HG02870 (cell line): ENCODE measurements around the gene CSHL1.

Experiments
- ATAC-seq: cut with Tn5 transposase; IDR thresholded peaks from one replicate; pipeline ENCODE4 v1.9.1; 2021; ENCODE audit warnings: mild to moderate bottlenecking, moderate library complexity; ENCODE audit not compliant: unreplicated experiment

The CSHL1 gene

GRCh38 chr17:63911041-63911635 lies at the start of gene CSHL1:
Gene CSHL1, minus strand, starts transcription at chr17:63911258. Its CDS starts 62 bp downstream, at chr17:63911196.
- ATAC-seq = no peak

DNA sequence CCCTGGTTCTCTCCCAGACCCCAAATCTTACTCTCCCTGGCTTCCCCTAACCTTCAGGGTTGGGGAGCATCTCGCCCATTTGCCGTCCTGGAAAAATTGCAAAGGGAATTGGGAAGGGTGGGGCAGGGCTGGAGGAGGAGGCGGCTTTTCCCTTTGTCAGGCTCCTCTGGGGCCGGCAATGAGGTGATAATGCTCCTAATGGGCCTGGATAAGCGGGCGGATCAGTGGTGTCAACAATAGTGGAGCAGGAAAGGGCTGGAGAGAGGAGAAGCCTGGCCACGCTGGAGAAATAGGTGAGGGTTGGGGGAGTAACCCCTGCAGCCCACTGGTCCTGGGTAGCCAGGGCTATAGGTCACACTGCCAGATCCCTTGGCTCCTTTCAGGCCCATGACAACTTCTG lies 49.4 kb upstream of the CSHL1 start:
- no peak for ATAC-seq

DNA sequence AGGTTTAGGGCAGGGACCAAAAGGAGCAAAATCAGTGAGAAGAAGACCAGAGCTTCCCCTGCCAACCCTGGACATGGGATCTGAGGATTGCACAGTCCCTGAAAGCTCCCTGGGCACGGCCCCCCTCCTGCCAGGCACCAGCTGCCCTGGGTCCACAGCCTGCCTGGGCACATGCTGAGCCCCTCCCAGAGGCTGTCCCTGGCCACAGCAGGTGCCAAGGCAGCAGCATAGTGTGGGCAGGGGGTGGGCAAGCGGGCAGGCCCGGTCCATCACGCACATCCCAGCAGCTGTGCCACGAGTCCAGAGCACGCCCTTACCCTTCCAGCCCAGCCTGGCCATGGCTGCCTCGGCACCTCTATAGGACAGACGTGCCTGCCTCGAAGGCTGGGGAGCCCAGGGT lies 48.9 kb upstream of the CSHL1 start:
- ATAC-seq = no peak

- ATAC-seq = no peak
These were observed 45.4 kb upstream of the CSHL1 start for GRCh38 chr17:63956296-63956920.

DNA sequence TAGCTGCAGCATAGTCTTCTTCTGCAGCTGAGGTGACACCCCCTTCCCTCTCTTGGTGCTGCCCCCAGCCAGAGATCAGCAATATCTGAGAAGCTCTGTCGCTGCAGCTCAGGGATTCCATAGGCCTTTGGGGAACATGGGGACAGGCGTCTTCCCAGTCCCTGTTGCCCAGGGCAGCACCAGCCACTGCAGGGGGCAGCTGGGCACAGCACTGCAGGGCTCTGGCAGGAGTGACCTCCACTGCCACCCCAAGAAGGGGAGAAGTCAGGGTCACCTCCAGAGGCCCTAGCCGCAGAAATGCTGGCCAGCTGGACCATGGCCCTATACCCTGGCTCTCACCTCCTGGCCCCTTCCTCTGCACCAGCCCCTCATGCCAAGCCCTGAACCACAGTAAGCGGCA lies 44.7 kb upstream of the CSHL1 start:
- no peak for ATAC-seq

DNA sequence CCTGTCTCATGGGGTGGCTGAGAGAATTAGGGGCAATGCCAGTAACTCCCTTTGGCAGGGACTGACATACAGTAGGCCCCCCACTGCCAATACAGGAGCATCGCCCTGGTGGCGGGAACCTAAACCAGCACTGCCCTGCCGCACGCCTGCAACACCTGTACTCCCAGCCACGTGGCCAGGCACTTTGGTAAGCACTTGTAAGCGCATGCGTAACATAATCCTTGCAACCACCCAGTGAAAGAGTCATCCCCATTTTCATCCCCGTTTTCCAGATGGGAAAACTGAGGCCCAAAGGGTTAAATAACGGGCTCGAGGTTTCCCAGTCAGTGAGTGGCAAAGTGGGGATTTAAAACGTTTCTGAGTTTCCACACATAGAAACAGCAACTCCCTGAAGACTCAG lies 44.2 kb upstream of the CSHL1 start:
- ATAC-seq = no peak

DNA sequence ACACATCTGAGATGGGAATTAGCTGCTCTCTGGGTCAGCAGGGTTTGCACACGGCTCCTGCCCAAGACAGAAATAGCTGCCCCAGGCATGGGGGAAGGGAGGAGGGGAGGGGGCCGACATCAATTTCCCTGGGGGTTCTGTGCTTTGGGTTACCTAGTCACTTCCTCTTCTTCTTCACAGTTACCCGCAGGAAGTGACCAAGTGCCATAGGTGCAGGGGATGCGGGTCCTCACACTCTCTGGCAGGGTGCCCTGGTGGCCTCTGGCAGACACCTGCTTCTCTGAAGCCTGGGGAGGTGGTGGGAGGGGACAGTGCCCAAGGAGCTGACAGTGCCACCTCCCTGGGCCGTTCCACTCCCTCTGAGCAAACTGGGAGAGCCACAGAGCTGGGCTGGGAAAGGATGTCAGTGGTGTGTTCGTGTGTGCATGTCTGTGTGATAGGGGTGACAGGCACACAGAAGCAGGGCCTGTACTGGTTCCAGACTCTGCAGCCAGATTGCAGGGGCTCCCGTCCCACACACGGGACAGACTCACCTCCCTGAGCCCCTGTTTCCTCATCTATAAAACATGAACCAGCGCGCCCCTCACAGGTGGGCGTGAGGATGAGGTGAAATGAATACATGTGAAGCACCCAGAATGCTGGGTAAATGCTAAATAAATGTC lies 43.5 kb upstream of the CSHL1 start:
- ATAC-seq = no peak

DNA sequence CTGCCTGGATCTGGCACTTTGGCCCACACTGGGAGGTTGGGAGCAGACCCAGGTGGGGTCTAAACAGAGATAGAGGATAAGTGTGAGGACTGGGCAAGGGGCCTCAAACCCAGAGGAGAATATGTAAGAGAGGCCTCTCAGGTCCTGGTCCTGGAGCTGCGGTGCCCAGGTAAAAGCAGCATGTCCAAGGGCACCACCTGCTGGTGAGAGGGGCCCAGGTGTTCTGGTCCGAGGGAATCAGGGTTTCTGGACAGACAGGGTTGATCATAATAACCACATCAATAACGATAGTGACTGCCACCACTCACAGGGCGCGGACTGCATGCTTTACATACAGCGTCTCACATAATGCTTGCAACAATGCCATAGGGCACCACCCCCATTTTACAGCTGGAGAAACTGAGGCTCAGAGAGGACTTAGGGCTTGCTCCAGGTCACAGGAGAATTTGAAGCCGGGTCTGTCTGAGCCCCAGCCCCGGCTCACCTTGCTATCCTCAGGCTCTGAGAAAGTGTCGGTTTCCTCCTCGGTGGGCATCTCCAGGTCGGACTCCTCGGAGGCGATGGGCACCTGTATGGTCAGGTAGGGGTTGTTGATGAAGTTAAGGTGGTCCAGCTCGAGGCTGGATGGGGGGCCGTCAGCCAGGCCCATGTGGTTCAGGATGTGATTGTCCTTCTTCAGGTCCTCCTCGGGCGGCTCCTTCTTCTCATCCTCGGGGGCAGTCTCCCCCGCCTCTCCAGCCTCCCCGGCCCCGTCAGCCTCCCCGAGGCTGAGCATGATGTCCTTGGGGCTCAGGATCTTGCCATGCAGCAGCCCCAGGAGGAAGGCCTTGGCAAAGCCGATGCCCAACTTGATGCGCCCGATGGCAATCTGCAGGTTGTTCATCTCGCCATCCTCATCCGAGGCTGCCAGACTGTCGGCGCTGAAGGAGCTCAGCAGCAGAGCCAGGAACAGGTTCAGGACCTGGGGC lies 40.2 kb upstream of the CSHL1 start:
- no peak for ATAC-seq

DNA sequence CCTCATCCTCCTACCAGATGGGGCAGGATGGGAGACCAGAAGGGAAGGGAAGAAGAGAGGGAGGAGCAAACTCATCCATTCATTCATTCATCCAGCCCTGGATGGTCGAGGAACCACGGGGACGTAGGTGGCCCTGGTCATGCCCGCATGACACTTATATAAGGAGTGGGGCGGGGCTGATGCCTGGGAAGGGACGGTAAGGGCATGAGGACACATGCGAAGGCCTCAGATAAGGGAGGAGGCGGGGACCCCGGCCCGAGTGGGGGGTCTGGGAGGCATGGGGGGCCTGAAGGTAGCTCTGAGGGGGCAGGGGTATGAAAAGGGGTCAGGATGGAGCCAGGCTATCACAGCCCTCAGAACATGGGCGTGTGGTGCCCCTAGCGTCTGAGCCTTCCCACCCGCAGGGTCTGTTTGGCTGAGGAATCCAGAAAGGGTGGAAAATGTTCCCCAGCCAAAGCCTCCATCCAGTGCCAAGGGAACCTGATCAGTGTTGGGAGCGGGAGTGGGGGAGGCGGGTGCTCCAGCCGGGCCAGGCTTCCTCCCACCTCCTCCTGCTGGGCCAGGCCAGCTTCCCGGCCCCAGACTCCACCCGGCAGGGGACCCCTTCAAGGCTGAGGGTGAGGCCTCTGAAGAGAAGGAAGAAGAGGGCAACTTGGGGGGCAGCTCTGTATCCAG lies 38.7 kb upstream of the CSHL1 start:
- no peak for ATAC-seq

DNA sequence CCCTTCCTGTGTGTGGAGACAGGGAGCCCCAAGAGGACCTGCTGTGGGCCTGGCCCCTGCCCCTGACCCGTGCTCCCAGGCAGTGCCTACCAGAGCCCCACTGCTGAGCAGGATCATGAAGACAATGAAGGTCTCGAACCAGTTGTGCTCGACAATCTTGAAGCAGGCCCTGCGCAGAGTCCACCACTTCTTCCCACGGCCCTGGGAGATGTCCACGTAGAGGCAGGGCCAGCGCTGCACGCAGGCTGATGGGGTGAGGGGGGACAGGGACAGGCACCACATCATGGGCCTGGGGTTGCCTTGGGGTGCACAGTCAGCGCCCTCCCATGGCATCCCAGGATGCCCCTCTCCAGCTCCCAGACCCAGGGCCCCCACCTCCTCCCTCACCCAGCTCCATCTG lies 37.5 kb upstream of the CSHL1 start:
- ATAC-seq = no peak

GRCh38 chr17:63947711-63948330 lies 36.8 kb upstream of the CSHL1 start:
- ATAC-seq = no peak

DNA sequence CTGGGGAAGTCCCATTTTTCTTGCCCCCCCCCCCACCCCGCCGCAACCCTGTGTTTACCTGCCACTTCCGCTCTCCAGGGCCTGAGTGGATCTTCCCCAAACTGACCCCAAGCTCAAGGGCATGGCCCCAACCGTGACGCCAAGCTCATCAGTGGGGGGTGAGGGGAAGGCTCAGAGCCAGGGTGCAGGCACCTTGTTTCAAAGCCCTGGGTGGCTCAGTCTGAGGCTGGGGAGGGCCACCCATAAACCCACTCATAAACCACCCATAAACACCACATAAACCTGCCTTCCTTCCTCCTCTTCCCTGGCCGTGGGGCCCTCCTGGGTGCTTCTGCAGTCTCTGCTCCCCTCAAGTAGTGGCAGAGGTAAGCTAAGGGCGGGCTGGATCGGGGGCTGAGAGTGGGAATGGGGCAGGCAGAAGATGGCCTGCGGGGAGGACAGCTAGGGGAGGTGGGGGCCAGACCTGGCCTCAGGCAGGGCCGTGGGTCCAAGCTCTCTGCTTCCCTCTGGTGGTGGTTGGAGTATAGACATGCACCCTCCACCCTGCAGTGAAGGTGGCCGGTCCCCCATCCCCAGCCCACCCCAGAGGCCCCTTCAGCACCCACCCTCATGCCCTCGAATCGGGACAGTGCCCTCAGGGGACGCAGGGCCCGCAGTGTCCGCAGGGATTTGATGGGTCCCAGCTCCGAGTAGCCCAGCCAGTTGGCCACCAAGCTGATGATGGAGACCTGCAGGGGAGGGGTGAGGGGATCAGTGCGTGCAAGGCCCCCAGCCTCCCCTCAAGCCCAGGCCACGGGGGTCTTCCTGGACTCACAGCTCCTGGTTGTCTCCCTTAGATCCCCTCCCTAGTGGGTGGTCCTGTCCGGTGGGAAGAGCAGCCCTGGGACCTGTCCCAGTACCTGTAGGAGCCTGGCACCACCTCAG lies 35.6 kb upstream of the CSHL1 start:
- no peak for ATAC-seq

- no peak for ATAC-seq
These were observed 34.9 kb upstream of the CSHL1 start for GRCh38 chr17:63945784-63946439.

- no peak for ATAC-seq
These were observed 33.9 kb upstream of the CSHL1 start for GRCh38 chr17:63944736-63945499.

DNA sequence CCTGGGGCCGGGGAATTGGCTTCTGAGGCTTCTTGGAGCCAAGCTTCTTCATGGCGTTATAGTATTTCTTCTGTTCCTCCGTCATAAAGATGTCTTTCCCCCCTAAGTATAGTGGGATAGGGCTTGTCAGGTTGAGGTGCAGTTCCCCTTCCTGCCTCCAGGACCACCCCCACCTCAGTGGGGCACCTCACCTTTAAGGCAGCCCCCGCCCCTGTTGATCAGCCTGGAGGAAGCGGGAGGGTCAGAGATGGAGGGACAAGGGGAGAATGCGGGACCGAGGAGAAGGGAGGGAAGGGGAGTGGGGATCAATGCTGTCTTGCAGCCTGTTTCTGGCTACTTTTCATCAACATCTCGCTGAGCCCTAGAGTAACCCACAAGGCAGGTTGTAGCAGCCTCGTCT lies 32.7 kb upstream of the CSHL1 start:
- ATAC-seq = no peak

- ATAC-seq = no peak
These were observed 31.4 kb upstream of the CSHL1 start for GRCh38 chr17:63942309-63942985.

DNA sequence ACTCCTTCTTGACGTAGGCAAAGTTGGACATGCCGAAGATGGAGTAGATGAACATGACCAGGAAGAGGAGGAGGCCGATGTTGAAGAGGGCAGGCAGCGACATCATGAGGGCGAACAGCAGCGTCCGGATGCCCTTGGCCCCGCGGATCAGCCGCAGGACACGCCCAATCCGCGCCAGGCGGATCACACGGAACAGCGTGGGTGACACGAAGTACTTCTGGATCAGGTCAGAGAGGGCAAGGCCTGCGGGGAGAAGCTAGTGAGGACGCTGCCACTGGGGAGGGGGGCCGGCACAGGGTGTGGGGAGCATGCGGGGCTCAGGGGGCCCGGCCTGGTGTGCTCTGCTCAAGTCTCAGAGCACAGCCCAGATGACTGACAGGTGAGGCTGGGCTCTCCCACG lies 30.7 kb upstream of the CSHL1 start:
- no peak for ATAC-seq
